Measurements from ENCODE around the gene CD7. TPM values are rescaled to one million over a fixed set of nuclear protein-coding genes. Genes with fewer than 3 reads are reported as not detected.

The CD7 gene
- total RNA-seq, 1 experiment from 2014 or later: 0.74 TPM

DNA sequence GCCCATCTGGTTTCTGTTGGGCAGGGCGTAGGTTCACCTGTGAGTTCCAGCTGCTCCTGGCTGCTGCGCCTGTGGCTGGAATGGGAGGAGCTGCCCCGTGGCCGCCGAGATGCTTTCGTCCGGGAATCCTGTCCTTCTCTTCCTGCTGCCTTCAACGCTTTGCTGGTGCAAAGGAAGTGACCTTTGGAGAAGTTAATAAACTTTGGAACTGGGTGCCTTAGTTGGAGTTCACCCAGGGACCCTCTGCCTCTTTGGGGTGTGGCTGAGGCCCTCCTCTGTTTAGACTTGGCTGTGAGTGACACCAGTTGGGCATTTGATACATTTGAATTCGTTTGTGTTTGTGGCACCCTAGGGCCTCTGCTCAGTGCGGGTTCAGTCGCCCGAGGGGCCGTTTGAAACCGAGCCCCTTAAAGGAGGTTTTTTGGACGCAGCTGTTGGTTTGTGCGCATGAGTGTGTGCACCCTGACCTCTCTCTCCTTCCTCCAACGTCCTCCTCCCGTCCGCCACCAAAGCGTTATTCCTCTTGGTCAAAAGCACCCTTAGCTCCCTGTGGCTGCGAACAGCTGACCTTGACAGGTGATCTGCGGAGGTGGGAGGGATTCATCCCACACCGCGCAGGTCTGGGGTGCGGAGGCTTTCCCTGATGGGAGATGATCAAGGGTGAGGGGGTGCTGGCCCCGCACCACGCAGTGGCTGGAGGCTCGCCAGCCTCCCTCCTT lies 25.1 kb upstream of the CD7 start:
- no peak overlapping the region for H3K27ac Mint-ChIP-seq
- ATAC-seq: no peak
- TF ChIP-seq ZNF232 (CRISPR knock-in tag; IDR thresholded peaks at IDR 0.05): no peak
- TF ChIP-seq, protein P1, sequence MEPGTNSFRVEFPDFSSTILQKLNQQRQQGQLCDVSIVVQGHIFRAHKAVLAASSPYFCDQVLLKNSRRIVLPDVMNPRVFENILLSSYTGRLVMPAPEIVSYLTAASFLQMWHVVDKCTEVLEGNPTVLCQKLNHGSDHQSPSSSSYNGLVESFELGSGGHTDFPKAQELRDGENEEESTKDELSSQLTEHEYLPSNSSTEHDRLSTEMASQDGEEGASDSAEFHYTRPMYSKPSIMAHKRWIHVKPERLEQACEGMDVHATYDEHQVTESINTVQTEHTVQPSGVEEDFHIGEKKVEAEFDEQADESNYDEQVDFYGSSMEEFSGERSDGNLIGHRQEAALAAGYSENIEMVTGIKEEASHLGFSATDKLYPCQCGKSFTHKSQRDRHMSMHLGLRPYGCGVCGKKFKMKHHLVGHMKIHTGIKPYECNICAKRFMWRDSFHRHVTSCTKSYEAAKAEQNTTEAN (CRISPR knock-in tag; IDR thresholded peaks at IDR 0.05): no peak
- TF ChIP-seq MXD4 (CRISPR knock-in tag; IDR thresholded peaks at IDR 0.05; ENCODE audit: borderline replicate concordance): no peak
- TF ChIP-seq MLX (CRISPR knock-in tag; IDR thresholded peaks at IDR 0.05): no peak
- TF ChIP-seq EMX1 (CRISPR knock-in tag; IDR thresholded peaks at IDR 0.05): no peak
- peaks cover 5% of the 10 kb centered on the region; the same call in 1 of the 2 replicates for H3K4me1 Mint-ChIP-seq
- H3K4me3 Mint-ChIP-seq: no peak overlapping the region
- DNase-seq (ENCODE audit: low spot score): no peak
- H3K36me3 Mint-ChIP-seq: peaks cover 7% of the 10 kb centered on the region
- CTCF ChIA-PET: interaction anchor here (1.3 kb wide), 2 partner anchors 15 to 82 kb away, joined by 3 to 7 read pairs; no protein-coding TSS in a partner anchor
- H3K9me3 Mint-ChIP-seq: peaks cover 7% of the 10 kb centered on the region
- H3K27me3 Mint-ChIP-seq (ENCODE audit: low read depth): peaks cover 38% of the 10 kb centered on the region
- POLR2A ChIA-PET: no interaction called here

- no peak overlapping the region for H3K27ac Mint-ChIP-seq
- peaks cover 18% of the 10 kb centered on the region for H3K4me1 Mint-ChIP-seq
- ChIA-PET POLR2A (no interaction called here), CTCF (no interaction called here)
- ATAC-seq (no peak), DNase-seq (ENCODE audit: low spot score) (no peak)
- peaks cover 7% of the 10 kb centered on the region for H3K36me3 Mint-ChIP-seq
- H3K4me3 Mint-ChIP-seq: no peak overlapping the region
- peaks cover 65% of the 10 kb centered on the region for H3K27me3 Mint-ChIP-seq (ENCODE audit: low read depth)
- H3K9me3 Mint-ChIP-seq: peaks cover 7% of the 10 kb centered on the region
- TF ChIP-seq PRRX2 (CRISPR knock-in tag; IDR thresholded peaks at IDR 0.05) (no peak), GRHL2 (CRISPR knock-in tag; IDR thresholded peaks at IDR 0.05; ENCODE audit: insufficient replicate concordance, severe bottlenecking) (no peak), USF1 (CRISPR knock-in tag; IDR thresholded peaks at IDR 0.05) (no peak), JUN (CRISPR knock-in tag; IDR thresholded peaks at IDR 0.05) (no peak), ESRRA (CRISPR knock-in tag; IDR thresholded peaks at IDR 0.05; ENCODE audit: borderline replicate concordance) (no peak), ZNF232 (CRISPR knock-in tag; IDR thresholded peaks at IDR 0.05) (no peak), ZNF121 (CRISPR knock-in tag; IDR thresholded peaks at IDR 0.05) (no peak), JAZF1 (CRISPR knock-in tag; IDR thresholded peaks at IDR 0.05) (no peak), KAT7 (CRISPR knock-in tag; IDR thresholded peaks at IDR 0.05; ENCODE audit: borderline replicate concordance) (no peak), MAX (CRISPR knock-in tag; IDR thresholded peaks at IDR 0.05) (no peak), ZNF423 (CRISPR knock-in tag; IDR thresholded peaks at IDR 0.05) (no peak), ZNF138 (CRISPR knock-in tag; conservative IDR thresholded peaks at IDR 0.05) (no peak), IRF1 (CRISPR knock-in tag; IDR thresholded peaks at IDR 0.05) (no peak), ZBTB21 (CRISPR knock-in tag; IDR thresholded peaks at IDR 0.05; ENCODE audit: borderline replicate concordance) (no peak), NR2C2 (CRISPR knock-in tag; IDR thresholded peaks at IDR 0.05) (no peak), TCF7 (CRISPR knock-in tag; IDR thresholded peaks at IDR 0.05; ENCODE audit: low read depth) (no peak)
- TF ChIP-seq, protein P2, sequence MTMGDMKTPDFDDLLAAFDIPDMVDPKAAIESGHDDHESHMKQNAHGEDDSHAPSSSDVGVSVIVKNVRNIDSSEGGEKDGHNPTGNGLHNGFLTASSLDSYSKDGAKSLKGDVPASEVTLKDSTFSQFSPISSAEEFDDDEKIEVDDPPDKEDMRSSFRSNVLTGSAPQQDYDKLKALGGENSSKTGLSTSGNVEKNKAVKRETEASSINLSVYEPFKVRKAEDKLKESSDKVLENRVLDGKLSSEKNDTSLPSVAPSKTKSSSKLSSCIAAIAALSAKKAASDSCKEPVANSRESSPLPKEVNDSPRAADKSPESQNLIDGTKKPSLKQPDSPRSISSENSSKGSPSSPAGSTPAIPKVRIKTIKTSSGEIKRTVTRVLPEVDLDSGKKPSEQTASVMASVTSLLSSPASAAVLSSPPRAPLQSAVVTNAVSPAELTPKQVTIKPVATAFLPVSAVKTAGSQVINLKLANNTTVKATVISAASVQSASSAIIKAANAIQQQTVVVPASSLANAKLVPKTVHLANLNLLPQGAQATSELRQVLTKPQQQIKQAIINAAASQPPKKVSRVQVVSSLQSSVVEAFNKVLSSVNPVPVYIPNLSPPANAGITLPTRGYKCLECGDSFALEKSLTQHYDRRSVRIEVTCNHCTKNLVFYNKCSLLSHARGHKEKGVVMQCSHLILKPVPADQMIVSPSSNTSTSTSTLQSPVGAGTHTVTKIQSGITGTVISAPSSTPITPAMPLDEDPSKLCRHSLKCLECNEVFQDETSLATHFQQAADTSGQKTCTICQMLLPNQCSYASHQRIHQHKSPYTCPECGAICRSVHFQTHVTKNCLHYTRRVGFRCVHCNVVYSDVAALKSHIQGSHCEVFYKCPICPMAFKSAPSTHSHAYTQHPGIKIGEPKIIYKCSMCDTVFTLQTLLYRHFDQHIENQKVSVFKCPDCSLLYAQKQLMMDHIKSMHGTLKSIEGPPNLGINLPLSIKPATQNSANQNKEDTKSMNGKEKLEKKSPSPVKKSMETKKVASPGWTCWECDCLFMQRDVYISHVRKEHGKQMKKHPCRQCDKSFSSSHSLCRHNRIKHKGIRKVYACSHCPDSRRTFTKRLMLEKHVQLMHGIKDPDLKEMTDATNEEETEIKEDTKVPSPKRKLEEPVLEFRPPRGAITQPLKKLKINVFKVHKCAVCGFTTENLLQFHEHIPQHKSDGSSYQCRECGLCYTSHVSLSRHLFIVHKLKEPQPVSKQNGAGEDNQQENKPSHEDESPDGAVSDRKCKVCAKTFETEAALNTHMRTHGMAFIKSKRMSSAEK (CRISPR knock-in tag; IDR thresholded peaks at IDR 0.05; ENCODE audit: borderline replicate concordance): no peak
- TF ChIP-seq, protein P3, sequence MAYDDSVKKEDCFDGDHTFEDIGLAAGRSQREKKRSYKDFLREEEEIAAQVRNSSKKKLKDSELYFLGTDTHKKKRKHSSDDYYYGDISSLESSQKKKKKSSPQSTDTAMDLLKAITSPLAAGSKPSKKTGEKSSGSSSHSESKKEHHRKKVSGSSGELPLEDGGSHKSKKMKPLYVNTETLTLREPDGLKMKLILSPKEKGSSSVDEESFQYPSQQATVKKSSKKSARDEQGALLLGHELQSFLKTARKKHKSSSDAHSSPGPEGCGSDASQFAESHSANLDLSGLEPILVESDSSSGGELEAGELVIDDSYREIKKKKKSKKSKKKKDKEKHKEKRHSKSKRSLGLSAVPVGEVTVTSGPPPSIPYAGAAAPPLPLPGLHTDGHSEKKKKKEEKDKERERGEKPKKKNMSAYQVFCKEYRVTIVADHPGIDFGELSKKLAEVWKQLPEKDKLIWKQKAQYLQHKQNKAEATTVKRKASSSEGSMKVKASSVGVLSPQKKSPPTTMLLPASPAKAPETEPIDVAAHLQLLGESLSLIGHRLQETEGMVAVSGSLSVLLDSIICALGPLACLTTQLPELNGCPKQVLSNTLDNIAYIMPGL (CRISPR knock-in tag; IDR thresholded peaks at IDR 0.05): no peak
Observed at GRCh38 chr17:82339634-82340580, 22.5 kb upstream of the CD7 start.

Data from WTC11 (cell line).